HUES6 (cell line): Measurements from ENCODE around the gene ADGRL3.
"Not testable (repeated sequence)": the region's sequence is repeated elsewhere in the genome, so short reads cannot be mapped to it uniquely, and the experiment has no call there.

Experiments used
- H3K27ac ChIP-seq: 2 replicates; pipeline ENCODE4 v1.7.0; 2013; ENCODE audit warnings: low read depth, mild to moderate bottlenecking, low read length, inconsistent platforms
- H3K27me3 ChIP-seq: 2 replicates; pipeline ENCODE4 v1.6.1; 2013; ENCODE audit warnings: low read length; ENCODE audit not compliant: control insufficient read depth, insufficient read depth
- H3K36me3 ChIP-seq: 2 replicates; pipeline ENCODE4 v1.6.1; 2013; ENCODE audit warnings: low read length; ENCODE audit not compliant: control insufficient read depth, insufficient read depth
- H3K4me1 ChIP-seq: 2 replicates; pipeline ENCODE4 v1.6.1; 2013; ENCODE audit warnings: low read length; ENCODE audit not compliant: control insufficient read depth, insufficient read depth
- H3K4me3 ChIP-seq: 2 replicates; pipeline ENCODE4 v1.5.1; 2013; ENCODE audit warnings: low read depth, low read length
- H3K9ac ChIP-seq: one replicate; pipeline ENCODE4 v1.6.1; 2013; ENCODE audit warnings: mild to moderate bottlenecking, low read length
- H3K9me3 ChIP-seq: 2 replicates; pipeline ENCODE4 v1.6.1; 2013; ENCODE audit warnings: low read depth, low read length; ENCODE audit not compliant: control insufficient read depth, insufficient read depth

The ADGRL3 gene

DNA sequence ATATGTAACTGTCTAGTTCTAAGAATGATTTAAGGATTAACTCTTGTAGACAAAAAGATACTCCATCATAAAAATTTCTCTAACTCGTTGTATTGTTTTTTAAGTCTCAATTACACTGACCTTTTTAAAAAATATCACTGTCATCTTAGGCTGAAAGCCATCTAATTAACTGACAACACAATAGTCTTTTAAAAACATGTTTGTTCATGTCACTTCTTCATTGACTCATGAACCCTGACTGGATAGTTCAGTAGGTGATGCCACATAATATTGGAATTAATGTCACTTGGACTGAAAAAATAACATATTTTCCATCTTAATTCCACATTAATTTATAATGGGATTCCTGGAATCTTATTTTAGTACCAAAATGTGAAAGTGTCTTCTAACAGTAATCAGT, 179.3 kb downstream of the ADGRL3 start:
- no peak overlapping the region for H3K4me3 ChIP-seq
- no peak overlapping the region for H3K9ac ChIP-seq
- no peaks in the 10 kb centered on the region for H3K27me3 ChIP-seq
- H3K4me1 ChIP-seq = peaks cover 19% of the 10 kb centered on the region
- H3K9me3 ChIP-seq = peaks cover 6% of the 10 kb centered on the region; the same call in 1 of the 2 replicates
- no peaks in the 10 kb centered on the region for H3K36me3 ChIP-seq
- H3K27ac ChIP-seq = no peak overlapping the region

DNA sequence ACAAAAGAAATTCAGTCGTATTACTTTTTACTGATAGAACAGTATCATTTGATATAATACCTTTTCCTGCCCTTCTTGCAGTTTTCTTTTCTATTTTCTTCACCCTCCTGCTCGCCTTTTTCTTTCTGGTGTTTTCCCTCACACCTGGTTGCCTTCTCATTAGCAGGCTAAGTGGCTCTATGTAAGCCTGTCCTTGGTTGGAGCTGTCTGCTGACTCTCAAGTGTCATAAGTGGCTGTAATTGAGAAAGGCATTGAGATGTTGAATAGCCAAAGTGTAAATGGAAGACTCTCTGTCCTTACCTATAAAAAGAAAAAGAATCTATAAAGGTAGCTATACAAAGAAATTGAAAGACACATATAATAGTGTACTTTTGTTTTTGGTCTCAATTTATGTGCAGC, 180.7 kb downstream of the ADGRL3 start:
- Histone ChIP-seq H3K4me1 (peaks cover 20% of the 10 kb centered on the region), H3K27ac (no peak overlapping the region)

GRCh38 chr4:61385256-61385655, 185.1 kb downstream of the ADGRL3 start:
- Histone ChIP-seq H3K9me3 (no peaks in the 10 kb centered on the region), H3K27me3 (no peaks in the 10 kb centered on the region), H3K9ac (no peak overlapping the region), H3K36me3 (no peaks in the 10 kb centered on the region), H3K4me1 (peaks cover 39% of the 10 kb centered on the region), H3K27ac (no peak overlapping the region), H3K4me3 (no peak overlapping the region)

More for the DNA sequence above, 180.7 kb downstream of the ADGRL3 start:
- H3K4me3 ChIP-seq = no peak overlapping the region
- H3K9me3 ChIP-seq = peaks cover 6% of the 10 kb centered on the region; the same call in 1 of the 2 replicates
- no peaks in the 10 kb centered on the region for H3K27me3 ChIP-seq
- no peak overlapping the region for H3K9ac ChIP-seq
- H3K36me3 ChIP-seq = no peaks in the 10 kb centered on the region

GRCh38 chr4:61387372-61387771, 187.2 kb downstream of the ADGRL3 start:
- not testable (repeated sequence) for H3K27ac ChIP-seq, H3K9me3 ChIP-seq, H3K36me3 ChIP-seq, H3K27me3 ChIP-seq, H3K9ac ChIP-seq
- peaks cover 29% of the 10 kb centered on the region for H3K4me1 ChIP-seq
- H3K4me3 ChIP-seq = peak overlapping the region; percentile 36; the same call in 1 of the 2 replicates

GRCh38 chr4:61389640-61390039, 189.5 kb downstream of the ADGRL3 start:
- no peaks in the 10 kb centered on the region for H3K27me3 ChIP-seq
- peaks cover 27% of the 10 kb centered on the region for H3K4me1 ChIP-seq
- no peak overlapping the region for H3K9ac ChIP-seq
- H3K36me3 ChIP-seq = no peaks in the 10 kb centered on the region
- no peak overlapping the region for H3K4me3 ChIP-seq
- no peaks in the 10 kb centered on the region for H3K9me3 ChIP-seq
- H3K27ac ChIP-seq = no peak overlapping the region

DNA sequence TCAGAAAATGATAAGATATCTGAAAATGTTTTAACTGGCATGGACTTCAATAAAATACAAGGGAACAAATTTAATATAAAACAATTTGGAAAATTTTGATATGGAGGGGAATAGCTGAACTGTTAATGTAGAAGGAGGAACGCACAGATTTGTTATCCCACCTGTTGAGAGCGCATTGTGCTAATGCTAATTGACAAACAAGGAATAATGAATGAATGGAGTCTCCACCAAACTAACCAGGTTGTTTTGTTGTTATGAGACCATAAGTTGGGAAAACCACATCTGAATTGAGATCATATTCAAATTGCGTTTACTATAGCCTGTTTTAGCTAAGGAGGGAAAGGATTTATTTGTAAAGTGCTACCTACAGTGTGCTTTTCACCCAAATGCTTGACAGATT, 195.6 kb downstream of the ADGRL3 start:
- Histone ChIP-seq H3K27me3 (no peaks in the 10 kb centered on the region), H3K4me1 (peaks cover 28% of the 10 kb centered on the region), H3K27ac (no peak overlapping the region), H3K4me3 (no peak overlapping the region), H3K9ac (no peak overlapping the region), H3K36me3 (no peaks in the 10 kb centered on the region), H3K9me3 (no peaks in the 10 kb centered on the region)

DNA sequence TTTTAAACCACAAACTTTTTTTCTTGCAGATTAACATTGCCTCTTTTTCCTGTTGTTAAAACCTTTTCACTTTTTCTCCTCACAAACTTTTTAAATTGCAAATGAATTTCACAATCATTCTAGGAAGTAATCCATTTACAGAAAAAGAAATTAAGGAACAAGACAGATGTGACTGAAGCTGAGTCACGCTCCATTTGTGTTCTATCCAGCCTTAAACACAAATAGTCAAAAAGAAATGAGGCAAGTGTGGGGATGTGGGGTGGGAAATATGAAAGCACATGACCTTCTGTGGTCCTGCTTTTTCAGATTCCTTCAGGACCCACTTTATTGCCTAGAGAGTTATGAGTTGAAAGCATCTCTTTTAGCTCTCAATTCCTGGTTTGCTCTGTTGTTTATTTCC, 197.0 kb downstream of the ADGRL3 start:
- no peak overlapping the region for H3K9ac ChIP-seq
- H3K36me3 ChIP-seq = no peaks in the 10 kb centered on the region
- H3K9me3 ChIP-seq = no peaks in the 10 kb centered on the region
- H3K4me1 ChIP-seq = peaks cover 28% of the 10 kb centered on the region
- H3K27ac ChIP-seq = 0 out of 2 replicates have a peak overlapping the region, but pooled peaks have one; percentile 41
- no peak overlapping the region for H3K4me3 ChIP-seq
- H3K27me3 ChIP-seq = no peaks in the 10 kb centered on the region

- no peak overlapping the region for H3K27ac ChIP-seq
- no peak overlapping the region for H3K9ac ChIP-seq
- H3K4me1 ChIP-seq = peaks cover 21% of the 10 kb centered on the region
- H3K4me3 ChIP-seq = no peak overlapping the region
- H3K36me3 ChIP-seq = no peaks in the 10 kb centered on the region
- H3K9me3 ChIP-seq = no peaks in the 10 kb centered on the region
- no peaks in the 10 kb centered on the region for H3K27me3 ChIP-seq
These were observed 200.4 kb downstream of the ADGRL3 start for GRCh38 chr4:61400439-61401038.

DNA sequence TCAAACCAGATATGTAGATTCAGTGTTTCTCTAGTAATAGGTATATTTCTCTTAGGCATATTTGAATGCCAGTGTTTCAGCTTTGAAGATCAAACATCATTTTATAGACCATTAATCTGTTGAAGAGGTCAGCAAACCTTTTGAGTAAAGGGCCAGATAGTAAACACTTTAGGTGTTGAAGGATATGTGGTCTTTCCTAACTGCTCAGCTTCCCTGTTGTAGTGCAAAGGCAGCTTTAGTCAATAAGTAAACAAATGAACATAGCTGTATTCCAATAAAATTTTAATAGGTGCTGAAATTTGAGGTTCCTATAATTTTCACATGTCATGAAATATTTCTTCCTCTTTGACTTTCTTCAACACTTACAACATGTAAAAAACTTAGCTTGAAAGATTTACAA, 201.6 kb downstream of the ADGRL3 start:
- no peaks in the 10 kb centered on the region for H3K27me3 ChIP-seq
- H3K9ac ChIP-seq = no peak overlapping the region
- no peaks in the 10 kb centered on the region for H3K36me3 ChIP-seq
- no peaks in the 10 kb centered on the region for H3K9me3 ChIP-seq
- no peak overlapping the region for H3K4me3 ChIP-seq
- H3K27ac ChIP-seq = no peak overlapping the region
- peaks cover 13% of the 10 kb centered on the region for H3K4me1 ChIP-seq

GRCh38 chr4:61405307-61405706, 205.2 kb downstream of the ADGRL3 start:
- Histone ChIP-seq H3K9ac (no peak overlapping the region), H3K9me3 (no peaks in the 10 kb centered on the region), H3K4me3 (no peak overlapping the region)

DNA sequence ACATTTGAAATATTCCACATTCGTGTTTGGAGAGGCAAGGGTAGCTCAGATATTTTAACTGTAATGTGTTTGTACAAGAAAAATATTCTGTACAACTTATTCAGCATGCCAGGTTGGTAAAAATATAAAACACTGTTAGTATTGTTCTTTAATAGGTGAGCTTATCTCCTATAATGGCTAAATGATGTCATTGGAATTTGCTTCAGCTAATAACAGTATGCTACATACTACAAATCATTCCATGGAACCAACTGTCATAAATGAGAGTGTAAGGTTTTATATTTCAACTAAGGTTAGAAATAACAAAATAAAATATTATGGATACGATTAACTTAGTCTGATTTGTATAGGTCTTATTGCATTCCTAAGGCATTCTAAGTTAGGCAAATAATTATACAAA, 206.6 kb downstream of the ADGRL3 start:
- H3K9me3 ChIP-seq = no peaks in the 10 kb centered on the region
- no peak overlapping the region for H3K4me3 ChIP-seq
- no peak overlapping the region for H3K27ac ChIP-seq
- no peaks in the 10 kb centered on the region for H3K36me3 ChIP-seq
- peaks cover 5% of the 10 kb centered on the region; the same call in 1 of the 2 replicates for H3K4me1 ChIP-seq
- no peaks in the 10 kb centered on the region for H3K27me3 ChIP-seq
- no peak overlapping the region for H3K9ac ChIP-seq

More at GRCh38 chr4:61405307-61405706, 205.2 kb downstream of the ADGRL3 start:
- Histone ChIP-seq H3K27me3 (no peaks in the 10 kb centered on the region), H3K36me3 (no peaks in the 10 kb centered on the region), H3K4me1 (peaks cover 6% of the 10 kb centered on the region; the same call in 1 of the 2 replicates), H3K27ac (no peak overlapping the region)
